Bone marrow (tissue), 2 donors: ENCODE measurements around the gene TES.

Experiments used
- DNase-seq, 2 donors: peaks; one replicate each; lab custom pipeline; 2025; lab: John Stamatoyannopoulos, UW

The TES gene

DNA sequence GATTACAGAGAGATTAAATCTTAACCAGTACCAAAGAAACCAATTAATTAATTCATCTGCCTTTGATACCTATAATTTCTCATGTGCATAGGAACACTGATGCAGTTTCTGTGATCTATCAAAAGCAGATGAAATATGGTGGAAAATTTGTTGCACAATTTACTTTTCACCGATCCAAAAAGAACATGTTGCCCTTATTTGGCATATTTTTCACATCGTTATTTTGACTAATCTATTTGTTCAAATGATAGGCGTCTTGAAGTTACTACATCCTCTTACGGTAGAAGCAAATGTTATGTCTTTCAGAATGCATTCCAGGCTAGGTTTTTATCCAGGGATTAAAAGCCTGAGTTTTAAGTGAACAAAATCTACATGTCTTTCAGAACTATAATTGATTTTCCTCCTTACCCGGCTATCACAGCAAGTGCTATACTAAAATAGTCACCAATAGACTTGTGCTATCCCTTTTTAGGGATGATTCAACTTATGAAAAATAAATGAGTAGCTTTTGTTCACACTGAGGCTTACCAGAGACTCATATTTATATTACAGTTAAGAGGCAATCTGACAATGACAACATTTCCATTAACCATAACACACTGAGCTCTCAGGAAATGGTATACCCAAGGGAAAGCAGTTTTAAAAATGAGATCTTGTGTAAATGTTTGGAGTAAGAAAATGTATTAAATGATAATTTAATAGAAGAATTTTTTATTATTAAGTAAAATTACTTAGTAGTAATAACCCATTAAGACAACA lies 16.8 kb upstream of the TES start:
- DNase-seq, result no peak

DNA sequence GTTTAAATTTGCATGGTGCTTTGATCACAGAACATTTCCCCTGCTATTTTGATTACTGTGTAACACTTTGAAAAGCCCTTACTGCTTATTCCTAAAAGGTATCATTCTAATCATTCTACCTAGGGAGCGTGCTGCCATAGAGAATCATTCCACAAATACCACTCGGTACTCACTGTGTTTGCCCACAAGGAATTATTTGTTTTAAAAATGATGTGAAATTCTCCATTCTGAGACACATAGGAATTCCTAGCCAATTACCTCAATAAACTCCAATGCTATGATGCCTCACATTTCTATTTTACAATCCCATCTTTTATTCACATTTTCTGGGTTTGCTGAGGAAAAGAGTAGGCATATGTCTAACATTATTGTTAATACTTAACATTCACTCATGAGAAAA lies 16.2 kb upstream of the TES start:
- no peak for DNase-seq

DNA sequence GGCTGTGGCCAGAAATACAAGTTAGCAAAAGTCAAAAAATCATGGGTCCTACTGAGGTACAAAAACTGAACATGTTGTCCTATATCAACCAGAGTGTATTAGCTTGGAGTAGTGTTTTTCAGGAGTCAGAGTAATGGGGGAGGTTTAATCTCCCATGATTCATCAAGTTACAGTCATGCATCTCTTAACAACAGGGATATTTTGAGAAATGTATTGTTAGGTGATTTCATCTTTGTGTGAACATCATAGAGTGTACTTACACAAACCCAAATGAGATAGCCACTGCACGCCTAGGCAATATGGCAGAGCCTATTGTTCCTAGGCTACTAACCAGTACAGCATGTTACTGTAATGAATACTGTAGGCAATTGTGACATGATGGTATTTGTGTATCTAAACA lies 14.9 kb upstream of the TES start:
- DNase-seq, result no peak

DNA sequence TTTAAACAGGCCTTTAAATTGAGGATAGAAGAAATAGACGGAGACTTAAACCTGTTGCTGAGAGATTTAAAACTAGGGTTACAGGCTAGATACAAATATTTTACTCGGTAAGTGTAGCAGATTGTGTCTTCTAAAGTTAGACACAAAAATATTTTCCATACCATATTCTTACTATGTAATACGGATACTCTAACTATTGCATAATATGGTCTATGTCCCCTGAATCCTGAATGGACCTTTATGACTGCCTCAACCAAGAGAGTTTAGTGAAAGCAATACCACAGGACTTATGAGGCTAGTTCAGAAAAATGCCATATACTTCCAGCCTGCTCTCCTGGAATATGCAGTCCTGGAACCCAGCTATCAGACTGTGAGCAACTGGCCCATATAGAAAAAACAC lies 13.4 kb upstream of the TES start:
- no peak for DNase-seq

DNA sequence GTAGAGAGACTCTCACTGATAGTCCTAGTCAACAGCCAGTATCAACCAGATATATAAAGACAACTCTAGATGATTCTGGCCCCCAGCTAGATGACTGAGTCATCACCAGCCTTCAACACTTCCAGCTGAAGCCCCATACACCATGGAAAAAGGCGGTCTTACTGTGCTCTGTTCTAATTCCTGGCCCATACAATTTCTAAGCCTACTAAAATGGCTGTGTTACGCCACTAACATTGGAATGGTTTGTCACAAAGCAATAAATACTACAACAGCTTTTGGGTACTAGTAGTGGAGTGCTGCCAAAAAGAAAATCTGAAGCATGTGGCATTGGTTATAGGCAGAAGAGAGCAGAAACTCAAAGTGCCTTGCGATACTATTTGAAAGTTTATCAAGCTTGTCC lies 13.0 kb upstream of the TES start:
- no peak for DNase-seq

DNA sequence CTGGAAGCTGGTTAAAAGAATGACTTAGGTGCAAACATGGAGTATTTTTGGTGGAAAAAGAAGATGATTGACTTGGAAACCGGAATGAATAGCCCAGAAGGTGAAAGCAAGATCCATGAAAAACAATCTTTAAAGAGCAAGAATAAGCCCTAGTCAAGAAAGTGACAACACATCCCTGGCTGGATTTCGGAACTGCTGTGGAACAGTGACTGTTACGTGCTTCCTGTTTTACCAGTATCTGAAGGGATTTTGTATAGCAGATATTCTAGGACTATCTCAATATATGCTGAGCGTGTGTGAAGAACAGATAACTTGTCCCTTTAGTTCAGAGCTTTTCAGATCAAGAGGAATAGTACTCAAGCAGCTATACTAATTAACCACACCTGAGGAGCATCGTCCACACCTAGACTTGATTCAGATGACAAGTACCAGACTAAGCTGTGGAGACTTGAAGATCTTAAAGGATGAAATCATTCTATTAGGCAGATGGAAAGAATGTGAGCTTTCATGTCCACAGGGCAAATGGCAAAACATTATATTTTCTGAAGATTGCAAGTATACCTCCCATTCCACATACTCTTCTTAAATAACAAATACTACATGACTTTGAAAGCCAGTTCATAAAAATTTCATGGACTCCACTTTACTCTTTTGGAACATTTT lies 11.5 kb upstream of the TES start:
- no peak for DNase-seq

DNA sequence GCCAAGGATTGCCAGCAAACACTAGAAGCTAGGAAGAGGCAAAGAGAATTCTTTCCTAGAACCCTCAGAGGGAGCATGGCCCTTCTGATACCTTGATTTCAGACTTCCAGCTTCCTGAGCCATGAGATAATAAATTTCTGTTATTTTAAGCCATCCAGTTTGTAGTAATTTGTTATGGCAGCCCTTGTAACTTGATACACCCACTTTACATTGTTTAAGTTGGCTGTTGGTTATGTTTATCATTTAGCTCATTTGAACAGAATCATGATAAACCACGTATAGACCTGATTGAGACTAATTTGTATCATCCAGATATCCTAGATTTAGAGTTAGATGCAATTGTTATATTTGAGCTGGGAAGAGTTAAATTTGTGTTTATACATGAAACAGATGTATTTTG lies 9.4 kb upstream of the TES start:
- no peak for DNase-seq

DNA sequence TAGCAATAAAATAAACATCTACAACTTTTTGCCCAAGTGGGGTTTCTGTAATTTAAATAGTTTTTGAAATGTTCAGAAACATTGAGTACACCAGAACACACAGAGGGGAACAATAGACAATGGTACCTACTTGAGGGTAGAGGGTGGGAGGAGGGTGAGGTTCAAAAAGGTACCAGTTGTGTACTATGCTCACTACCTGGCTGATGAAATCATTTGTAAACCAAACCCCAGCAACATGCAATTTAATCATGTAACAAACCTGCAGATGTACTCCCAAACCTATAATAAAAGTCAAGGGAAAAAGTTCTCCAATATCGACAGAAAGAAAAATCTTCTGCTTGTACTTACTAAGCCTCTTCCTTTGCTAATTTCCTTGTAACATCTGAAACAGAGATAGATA lies 4.2 kb upstream of the TES start:
- no peak for DNase-seq

DNA sequence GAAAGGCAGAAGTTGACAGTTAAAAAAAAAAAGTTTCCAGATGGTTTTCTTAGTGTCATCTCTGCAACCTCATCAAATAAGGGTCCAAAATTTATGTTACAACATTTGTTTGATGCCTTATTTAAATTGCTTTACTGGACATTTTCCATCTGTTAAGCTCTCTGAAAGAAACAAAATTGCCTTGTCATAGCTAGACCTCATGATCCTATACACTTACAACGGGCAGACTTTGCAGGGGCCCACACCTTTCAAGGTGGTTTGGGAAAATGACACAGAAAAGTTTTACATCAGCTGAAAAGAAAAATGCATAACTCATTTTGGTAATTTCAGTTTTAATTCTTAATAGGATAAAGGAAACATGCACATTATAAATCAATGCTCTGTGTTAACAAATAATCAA lies 1.4 kb upstream of the TES start:
- no peak for DNase-seq

DNA sequence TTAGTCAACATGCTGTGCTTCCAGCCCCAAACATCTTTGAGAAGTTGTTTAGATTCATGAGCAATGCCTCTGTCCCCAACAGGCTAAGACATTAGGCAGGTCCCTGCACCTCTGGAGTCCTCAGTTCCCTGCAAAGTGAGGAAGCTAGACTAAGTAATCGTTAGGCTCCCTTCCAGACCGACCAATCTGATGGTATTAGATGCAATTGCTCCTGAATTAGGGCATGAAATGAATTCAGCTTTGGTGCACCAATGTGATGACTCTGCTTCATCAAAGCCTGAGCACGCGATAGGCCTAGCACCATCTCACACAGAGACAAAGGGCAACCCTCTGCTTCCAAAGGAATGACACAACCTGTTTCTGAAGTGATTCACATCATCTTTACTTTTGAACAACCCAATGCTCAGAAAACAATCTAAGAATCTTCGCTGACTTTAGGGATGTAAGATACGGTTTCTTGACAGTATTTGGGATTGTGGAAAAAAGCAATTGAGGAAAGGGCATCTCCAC lies 723 bp upstream of the TES start:
- no peak for DNase-seq

DNA sequence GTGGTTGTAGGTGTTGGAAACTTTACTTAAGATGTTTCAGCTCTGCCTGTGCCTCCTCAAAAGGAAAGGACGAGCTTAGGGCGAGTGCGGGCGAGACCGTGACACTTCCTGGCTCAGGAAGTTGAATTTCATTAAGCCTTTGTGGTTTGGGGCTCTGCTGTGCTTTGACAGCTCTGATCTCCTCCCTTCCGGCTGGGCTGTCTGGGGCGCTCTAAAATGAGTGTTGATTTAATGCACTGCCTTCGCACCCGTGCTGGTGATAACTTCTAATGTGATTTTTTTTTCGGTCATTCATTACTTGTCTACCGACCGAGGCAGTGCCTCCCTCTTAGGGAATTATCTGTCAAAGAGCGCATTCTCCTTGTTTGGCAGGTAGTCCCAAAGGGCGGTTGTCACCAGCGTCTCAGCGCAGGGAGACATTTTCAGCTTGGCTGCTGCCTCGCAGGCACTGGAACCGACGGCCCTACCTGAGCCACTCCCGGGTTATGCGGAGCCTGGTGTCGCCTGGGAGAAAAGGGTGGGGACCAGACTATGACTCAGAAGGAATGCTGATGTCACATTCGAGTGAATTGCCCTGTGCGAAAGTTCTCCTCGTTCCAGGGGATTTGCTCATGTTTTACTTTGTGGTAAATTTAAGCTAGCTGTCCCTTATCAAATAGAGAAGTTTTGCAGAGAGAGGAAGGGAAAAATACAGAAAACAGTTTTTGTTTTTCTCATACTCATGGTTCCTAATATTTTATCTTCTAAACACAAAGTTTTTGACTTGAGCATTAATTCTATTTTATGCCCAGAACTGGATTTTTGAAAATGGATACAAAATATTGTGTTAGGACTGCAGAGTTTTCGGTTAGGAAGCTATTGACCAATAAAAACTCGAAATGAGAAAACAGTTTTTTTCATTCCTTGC lies 920 bp downstream of the TES start:
- DNase-seq, result peak; percentile 58 to 79

DNA sequence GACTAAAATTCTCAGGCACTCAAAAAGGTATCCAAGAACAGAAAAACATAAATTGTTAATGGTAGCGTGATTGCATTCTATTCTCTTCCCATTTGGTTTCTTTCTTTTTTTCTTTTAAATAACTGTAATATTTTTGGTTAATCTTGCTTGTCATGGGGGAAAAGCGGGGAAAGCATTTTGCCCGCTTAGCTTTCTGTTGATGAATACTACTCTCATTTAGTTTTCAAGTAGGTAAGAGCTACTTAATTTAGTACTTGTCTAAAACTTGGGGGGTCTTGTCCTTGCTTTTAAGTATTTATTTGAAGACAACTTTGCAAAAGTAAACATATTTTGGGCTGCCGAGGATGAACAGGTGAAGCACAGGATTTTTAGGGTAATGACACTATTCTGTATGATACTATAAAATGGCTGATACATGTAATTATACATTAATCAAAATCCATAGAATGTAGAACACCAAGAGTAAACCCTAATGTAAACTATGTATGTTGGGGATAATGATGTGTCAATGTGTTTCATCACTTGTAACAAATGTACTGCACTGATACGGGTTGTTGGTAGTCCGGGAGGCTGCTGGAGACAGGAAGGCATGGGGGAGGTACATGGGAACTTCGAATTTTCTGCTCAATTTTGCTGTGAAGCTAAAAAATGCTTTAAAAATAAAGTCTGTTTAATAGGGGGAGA lies 1.7 kb downstream of the TES start:
- DNase-seq, result no peak

DNA sequence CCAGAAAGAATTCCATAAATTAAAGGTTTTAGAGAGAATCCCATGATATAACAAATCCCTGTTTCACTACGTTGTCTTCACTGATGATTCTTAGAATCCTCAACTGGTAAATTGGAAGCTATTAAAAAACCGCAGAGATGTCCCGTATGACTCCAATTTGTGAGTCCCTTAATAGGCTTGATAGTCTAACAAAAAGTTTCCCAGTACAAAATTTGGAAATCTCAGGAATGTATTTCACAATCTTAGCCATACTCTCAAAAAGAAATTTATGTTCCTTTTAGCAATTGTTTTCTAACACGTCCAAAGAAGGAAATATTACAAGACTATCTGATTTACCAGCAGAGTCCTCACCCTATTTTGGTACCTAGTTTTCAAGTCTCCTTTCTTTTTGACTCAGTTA lies 2.5 kb downstream of the TES start:
- DNase-seq, result no peak

DNA sequence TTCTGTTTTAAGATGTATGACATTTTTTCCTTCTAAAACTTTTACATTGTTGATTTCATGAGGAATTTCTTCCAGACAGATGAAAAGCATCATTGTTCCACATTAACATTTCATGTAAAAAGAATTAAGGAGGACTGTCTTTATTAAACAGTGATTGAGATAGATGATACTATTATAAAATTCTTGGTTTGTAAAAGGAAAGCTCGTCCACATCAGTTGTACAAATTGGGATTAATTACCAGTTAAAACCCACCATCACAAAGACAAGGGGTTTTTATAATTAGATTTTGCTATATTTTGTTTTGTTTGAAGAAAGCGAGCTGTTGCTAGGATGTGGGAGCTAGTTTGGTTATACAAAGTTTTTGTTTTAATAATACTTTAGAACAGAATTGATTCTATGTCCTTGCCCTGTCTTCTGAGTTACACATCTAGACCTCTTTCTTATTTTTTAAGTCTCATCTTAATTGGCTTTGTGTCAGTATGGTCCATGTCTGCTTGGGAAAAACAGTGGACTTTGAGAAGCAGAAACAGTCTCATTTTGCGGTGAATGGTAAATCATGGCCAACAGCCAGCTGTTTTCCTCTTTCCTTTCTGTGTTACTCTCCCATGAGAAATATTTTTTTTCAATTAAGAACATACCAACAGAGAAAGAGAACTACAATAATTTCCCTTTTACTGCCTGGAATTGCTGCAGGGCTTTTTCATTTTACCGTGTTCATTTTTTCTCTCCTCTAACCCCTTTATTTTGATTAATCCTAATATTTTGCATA lies 3.2 kb downstream of the TES start:
- DNase-seq, result no peak

DNA sequence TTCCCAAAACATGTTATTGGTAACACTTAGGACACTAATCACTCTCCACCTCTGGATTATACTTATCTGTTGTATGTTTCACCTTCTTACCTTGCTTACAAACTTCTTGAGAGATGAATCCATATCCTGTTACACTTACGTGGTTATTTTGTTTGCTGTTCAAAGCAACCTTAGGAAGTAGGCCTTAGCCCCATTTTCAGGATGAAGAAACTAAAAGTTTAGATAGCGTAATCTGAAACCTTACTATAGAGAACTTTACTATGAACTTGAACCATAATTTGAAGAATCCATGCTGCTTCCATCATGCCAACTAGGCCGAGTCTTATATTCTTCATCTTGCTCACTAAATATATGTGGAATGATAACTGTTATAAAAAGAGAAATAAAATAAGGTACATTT lies 4.6 kb downstream of the TES start:
- DNase-seq, result no peak

DNA sequence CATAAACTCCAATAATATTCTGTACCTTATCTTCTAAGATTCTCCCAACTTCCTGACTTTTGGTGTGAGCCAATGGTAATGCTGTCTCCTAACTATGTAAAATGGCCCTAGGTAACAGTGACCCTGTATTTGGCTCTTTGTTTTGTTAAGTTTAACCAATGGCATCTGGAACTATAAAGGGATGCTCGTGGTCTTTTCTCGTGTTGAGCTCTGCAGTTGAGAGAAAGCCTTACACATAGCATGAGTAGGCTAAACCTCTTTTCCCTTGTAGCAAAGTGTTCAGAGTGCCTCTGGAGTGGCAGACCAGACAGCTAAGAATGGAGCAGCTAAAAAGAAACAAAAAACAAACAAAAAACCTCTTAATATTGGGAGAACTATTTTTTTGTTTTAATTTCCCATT lies 5.2 kb downstream of the TES start:
- DNase-seq, result no peak

DNA sequence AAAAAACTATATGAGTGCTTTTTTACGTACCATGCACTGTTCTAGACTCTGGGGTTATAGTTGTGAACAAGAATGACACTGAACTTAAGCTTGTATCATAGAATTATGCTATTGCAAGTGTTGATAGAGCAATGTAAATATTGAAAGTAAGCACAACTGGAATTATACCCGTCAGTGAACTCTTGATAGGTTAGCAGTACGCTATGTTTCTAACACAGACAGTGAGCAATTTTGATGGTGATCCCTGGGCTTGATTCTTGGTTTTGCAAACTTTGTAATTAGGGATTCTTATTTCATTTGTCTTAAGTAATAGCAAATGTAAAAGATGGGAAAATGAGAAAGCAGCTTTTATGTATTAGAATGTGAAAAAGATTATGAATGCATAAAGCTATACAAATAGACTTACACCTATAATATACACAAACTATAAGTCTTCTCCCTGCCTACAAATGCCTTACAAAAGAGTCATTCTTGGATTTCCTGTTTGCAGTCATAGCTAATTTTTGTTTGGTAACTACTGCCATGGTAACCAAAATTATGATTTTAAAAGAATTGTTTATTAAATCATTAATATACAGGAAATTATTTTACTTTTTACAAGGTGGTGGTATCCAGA lies 6.7 kb downstream of the TES start:
- no peak for DNase-seq

DNA sequence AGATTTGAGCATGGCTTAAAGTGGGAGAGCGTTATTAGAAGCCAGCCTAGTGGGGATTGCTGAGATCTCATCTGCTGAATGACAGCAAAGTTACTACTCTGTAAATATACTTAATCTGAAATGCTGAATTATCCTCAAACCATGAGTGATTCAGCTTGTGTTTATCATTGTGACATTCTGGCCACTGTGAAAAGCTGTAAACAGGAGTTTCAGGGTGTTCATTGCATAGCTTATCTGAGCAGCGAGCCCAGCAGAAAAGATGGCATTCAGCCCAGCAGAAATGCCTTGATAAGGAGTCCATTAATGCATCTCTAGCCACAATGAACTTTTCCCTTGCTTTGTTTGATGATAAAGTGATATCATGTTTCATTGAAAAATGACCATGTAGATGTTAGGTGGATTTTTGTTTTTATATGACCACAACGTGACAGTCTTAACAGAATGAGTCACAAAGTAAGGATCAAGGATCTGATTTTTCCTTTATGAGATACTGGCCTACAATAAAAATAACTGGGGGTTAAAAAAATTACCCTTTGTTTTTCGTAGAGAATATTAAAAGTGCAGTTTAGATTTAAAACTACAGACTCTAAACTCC lies 7.8 kb downstream of the TES start:
- DNase-seq, result no peak

DNA sequence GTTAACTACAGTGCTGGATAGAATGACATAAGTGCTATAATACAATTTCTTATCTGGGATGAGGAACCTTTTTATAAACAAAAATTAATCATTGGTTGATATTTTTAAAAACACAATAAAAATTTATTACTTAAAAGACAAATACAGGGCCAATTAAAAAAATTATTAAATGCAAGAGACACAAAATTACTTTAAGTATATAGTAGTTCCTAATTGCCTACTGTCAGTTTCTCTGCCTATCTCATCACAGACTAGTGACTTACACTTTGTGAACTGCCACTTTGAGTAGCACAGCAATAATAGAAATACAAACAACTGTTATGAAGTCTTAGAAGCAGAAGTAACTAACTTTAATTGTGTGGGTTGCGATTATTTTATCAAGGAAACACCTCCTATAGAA lies 8.4 kb downstream of the TES start:
- DNase-seq, result no peak

DNA sequence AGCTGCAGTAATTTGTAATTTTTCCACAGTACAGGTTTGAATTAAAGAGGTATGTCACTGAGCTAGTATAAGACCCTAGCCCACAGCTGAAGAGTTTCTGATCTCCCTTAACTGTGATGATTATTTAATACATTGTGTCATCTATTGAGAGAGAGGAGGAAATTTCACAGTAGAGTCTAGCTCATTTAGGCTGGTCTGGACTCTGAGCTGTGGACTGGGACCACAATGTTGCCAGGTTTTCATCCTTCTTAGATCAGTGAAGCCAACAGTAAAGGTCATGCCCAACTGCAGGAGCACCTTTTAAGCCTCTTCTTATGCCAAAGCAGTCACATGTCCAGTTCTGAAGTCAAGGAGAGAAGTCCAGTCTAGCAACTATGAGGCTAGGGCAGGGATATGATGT lies 8.9 kb downstream of the TES start:
- DNase-seq, result no peak

DNA sequence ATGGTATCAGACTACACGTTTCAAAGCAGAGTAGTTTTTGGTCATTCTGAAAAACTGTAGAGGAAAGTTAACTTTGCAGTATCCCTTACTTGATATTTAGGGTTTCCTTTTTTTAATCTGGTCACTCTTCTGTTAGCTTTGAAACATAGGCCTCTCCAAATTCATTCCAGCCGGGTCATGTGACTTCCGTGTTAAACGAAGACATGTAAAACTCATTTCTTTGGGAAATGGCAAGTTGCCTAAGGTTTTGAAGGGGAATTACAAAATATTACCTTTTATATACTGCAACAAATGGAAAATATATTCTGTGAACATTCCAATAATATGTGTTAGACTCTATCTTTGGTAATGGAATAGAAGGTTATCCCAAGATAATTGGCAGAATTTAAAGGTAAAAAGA lies 9.5 kb downstream of the TES start:
- no peak for DNase-seq
